ACC112 (cell line): Measurements from ENCODE around the gene ABCA4.

Source experiments
- H2AFZ ChIP-seq: fragments of 200-600 bp; sonication (generic); one replicate; pipeline ENCODE4 v1.6.0; 2017; ENCODE audit warnings: antibody characterized with exemption, low read length; ENCODE audit not compliant: unreplicated experiment
- H3K27ac ChIP-seq: fragments of 200-600 bp; sonication (generic); 2 replicates; pipeline ENCODE4 v1.5.1; 2014; ENCODE audit warnings: low read depth, mild to moderate bottlenecking, antibody characterized with exemption, low read length, moderate library complexity
- H3K27me3 ChIP-seq: fragments of 200-600 bp; sonication (generic); 2 replicates; pipeline ENCODE4 v1.6.1; 2014; ENCODE audit warnings: mild to moderate bottlenecking, antibody characterized with exemption, low read length, moderate library complexity, mixed read lengths; ENCODE audit not compliant: insufficient read depth
- H3K36me3 ChIP-seq: fragments of 200-600 bp; sonication (generic); 2 replicates; pipeline ENCODE4 v1.6.1; 2016; ENCODE audit warnings: mild to moderate bottlenecking, antibody characterized with exemption, low read length, moderate library complexity, mixed read lengths; ENCODE audit not compliant: insufficient read depth
- H3K4me1 ChIP-seq: fragments of 200-600 bp; sonication (generic); one replicate; pipeline ENCODE4 v1.6.1; 2016; ENCODE audit warnings: low read length, mixed read lengths; ENCODE audit not compliant: insufficient read depth, unreplicated experiment, control insufficient read depth
- H3K4me3 ChIP-seq: fragments of 200-600 bp; sonication (generic); 2 replicates; pipeline ENCODE4 v1.5.1; 2014; ENCODE audit warnings: mild to moderate bottlenecking, low read depth, low read length
- H3K79me2 ChIP-seq: fragments of 200-600 bp; sonication (generic); one replicate; pipeline ENCODE4 v1.6.0; 2016; ENCODE audit warnings: low read length; ENCODE audit not compliant: control insufficient read depth, unreplicated experiment, insufficient read depth

The ABCA4 gene

DNA sequence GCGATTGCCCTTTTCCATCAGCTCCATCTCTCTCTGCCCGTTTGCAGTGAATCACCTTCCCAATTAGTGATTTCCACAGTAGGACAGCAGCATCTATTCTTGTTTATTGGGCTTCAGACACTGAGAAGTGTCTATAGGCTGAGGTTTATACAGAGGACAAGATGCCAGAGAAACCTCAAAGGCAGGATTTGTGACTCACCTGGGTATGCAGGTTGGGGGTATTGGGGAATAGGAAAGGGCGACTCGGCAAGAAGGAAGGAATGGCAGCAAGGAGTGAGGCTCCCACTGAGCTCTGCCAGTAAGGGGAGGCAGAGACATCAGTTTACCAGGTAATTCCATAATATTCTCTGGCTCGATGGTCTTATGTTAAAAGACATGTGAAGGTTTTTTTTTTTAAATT lies 25.3 kb upstream of the ABCA4 start:
- Histone ChIP-seq H3K27ac (no peak overlapping the region), H2AFZ (no peak overlapping the region), H3K79me2 (no peaks in the 10 kb centered on the region), H3K4me1 (peaks cover 12% of the 10 kb centered on the region), H3K36me3 (no peaks in the 10 kb centered on the region), H3K27me3 (no peaks in the 10 kb centered on the region), H3K4me3 (no peak overlapping the region)

DNA sequence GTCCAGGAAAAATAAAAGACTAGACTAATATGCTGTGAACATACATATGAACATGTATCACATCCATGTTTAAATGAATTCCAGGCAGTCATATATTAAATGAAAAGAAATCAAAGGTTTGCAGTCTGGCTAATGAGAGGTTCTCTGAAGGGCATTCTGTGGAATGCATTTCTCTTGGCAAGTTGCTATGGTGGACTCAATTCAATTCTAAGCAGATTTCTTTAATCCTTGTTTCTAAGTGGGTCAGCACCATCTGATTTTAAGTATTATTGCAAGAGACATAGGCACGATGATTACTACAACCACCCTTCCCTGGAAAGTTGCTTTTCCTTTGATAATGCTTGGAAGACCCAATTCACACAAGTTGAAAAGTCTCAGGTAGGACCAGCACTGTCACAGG lies 23.9 kb upstream of the ABCA4 start:
- no peak overlapping the region for H3K4me3 ChIP-seq
- H3K4me1 ChIP-seq: peaks cover 12% of the 10 kb centered on the region
- H3K36me3 ChIP-seq: no peaks in the 10 kb centered on the region
- no peaks in the 10 kb centered on the region for H3K79me2 ChIP-seq
- no peaks in the 10 kb centered on the region for H3K27me3 ChIP-seq
- no peak overlapping the region for H2AFZ ChIP-seq
- no peak overlapping the region for H3K27ac ChIP-seq

DNA sequence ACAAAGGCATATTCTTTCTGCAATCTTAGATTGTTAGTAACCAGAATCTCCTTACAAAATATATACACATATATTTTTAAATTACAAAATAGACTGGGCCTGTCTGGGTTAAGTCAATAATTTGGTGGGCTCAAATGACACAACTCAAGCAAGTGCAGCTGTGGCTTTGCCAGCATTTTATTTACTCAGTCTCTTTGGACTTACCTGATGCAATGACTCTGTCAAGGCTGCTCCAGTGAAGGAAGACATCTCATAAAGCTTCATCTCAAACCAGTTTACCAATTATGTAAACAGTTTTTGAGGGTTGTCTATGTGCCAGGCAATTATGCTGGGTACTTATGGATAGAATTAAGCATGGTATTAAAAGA lies 22.8 kb upstream of the ABCA4 start:
- no peaks in the 10 kb centered on the region for H3K79me2 ChIP-seq
- H3K27ac ChIP-seq: no peak overlapping the region
- no peak overlapping the region for H3K4me3 ChIP-seq
- H3K4me1 ChIP-seq: peaks cover 12% of the 10 kb centered on the region
- no peak overlapping the region for H2AFZ ChIP-seq
- no peaks in the 10 kb centered on the region for H3K36me3 ChIP-seq
- H3K27me3 ChIP-seq: no peaks in the 10 kb centered on the region

DNA sequence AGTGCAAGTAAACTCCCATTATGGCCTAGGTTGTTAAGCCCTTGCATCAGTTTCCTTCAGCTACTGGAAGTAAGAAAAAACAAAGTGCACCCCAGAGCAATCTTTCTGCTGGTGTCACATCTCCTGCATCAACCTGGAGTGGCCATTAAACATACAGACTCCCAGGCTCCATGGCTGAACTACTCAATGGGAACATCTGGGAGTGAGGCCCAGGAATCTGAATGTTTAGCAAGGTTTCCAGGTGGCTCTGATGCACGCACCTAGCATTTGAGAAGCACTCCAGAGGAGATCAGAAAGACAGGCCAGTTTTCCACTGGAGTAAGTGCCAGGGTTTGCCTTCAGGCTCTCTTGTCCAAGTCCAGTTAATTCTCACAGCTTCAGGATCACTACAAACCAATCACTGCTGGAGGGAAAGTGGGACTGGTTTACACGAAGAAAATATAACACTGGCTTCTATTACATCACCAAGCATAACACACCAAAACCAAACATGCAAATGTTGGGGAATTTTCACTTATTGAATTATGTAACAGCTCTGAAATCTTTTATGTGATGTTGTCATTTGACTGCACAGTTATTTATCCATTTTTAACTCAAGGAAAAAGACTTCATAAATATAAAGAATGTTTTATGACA lies 22.3 kb upstream of the ABCA4 start:
- Histone ChIP-seq H2AFZ (no peak overlapping the region), H3K27me3 (no peaks in the 10 kb centered on the region), H3K79me2 (no peaks in the 10 kb centered on the region), H3K27ac (no peak overlapping the region), H3K4me3 (no peak overlapping the region), H3K36me3 (no peaks in the 10 kb centered on the region), H3K4me1 (peaks cover 12% of the 10 kb centered on the region)

DNA sequence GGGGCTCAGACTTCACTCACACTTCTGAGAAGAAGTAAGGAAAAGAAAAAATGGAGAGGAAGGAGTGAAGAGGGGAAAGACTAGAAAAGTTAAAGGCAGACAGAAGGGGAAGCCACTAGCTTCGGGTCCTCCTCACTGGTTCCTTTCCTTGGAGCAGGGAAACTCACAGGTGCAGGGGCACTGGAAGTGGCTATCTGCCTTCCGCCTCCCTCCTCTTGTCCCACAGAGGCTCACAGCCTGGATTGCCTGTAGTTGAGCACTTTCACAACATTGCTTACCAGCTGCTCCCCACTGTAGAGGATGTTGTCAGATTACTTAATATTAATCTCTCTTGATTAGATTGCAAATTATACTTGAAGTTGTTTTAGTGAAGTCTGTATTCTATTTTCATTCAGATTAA lies 21.6 kb upstream of the ABCA4 start:
- Histone ChIP-seq H3K36me3 (no peaks in the 10 kb centered on the region), H3K4me3 (peak overlapping the region; percentile 53), H2AFZ (peak overlapping the region; percentile 66), H3K27ac (peak overlapping the region; percentile 21; the same call in 1 of the 2 replicates), H3K27me3 (no peaks in the 10 kb centered on the region), H3K79me2 (no peaks in the 10 kb centered on the region), H3K4me1 (peaks cover 12% of the 10 kb centered on the region)

DNA sequence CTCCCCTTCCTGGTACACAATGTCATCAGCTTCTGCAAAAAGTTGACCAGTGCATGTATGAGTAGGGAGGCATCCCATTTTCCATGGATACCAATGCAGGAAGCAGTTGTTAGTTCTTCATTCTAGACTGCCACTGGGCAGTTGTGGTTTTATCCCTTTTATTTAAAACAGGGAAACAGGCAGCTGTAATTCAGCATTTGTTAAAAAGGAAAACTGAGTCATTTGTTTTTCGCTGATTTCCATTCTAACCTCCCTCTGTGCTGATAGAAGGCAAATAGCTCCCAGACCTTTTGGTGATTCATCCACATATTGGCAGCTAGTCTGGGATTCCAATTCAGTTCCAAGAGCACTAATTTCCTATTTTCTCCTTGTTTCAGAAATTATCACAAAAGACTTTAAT lies 21.1 kb upstream of the ABCA4 start:
- Histone ChIP-seq H2AFZ (peak overlapping the region; percentile 66), H3K27me3 (no peaks in the 10 kb centered on the region), H3K27ac (peak overlapping the region; percentile 21), H3K79me2 (no peaks in the 10 kb centered on the region), H3K36me3 (no peaks in the 10 kb centered on the region), H3K4me3 (peak overlapping the region; percentile 53), H3K4me1 (peaks cover 12% of the 10 kb centered on the region)

DNA sequence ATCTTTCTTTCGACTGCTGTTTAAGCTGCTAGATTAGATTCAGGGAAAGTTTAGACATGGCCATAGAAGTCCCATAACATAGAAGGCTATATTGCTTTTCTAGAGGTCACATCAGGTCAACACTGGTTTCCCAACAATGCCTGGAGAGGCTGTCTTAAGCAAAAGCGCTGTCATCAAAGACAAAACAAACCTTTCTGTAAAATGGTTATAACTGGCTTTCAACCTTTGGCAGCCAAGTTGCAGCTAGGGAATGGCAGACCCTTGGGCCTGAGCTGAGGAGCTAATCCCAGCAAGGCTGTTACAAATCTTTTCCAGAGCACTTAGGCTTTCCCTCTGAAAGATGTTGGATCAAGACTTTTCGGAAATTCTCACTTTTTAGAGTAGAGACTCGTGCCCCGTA lies 11.2 kb upstream of the ABCA4 start:
- H3K27ac ChIP-seq: no peak overlapping the region
- H2AFZ ChIP-seq: no peak overlapping the region
- no peaks in the 10 kb centered on the region for H3K79me2 ChIP-seq
- H3K36me3 ChIP-seq: no peaks in the 10 kb centered on the region
- no peaks in the 10 kb centered on the region for H3K4me1 ChIP-seq
- no peak overlapping the region for H3K4me3 ChIP-seq
- no peaks in the 10 kb centered on the region for H3K27me3 ChIP-seq

DNA sequence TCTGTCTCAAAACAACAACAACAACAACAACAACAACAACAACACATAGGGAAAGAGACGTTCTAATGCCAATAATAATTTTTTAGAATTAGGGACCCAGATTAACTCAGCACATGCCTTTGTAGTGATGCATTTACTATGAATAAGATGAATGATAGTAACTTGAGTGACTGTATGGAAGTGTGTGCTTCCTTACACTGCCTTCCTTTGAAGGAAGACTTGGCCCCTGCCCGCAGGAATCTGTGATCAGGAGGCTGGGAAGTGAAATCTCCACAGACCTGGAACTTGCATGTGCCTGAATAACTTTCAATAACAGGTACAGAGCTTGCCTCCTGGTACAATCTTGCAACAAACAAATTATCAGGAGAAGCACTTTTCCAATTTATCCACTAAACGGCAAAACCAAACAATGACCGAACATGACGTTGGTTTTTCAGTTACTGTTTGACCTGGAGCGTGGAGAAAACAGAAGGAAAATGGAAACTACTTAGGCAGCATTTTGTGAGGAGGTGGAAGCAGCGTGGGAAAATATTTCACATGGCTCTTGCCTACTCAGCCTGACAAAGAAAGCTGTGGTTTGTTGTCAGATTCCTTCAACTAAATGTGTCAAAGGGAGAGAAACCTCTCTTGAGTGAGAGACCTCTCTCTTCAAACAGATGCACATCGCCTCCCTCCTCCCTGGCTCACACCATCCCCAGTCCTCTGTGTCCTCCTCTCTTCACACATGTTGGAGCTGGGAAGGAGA lies 10.1 kb upstream of the ABCA4 start:
- H3K4me3 ChIP-seq: no peak overlapping the region
- H3K27ac ChIP-seq: no peak overlapping the region
- no peaks in the 10 kb centered on the region for H3K36me3 ChIP-seq
- peaks cover 7% of the 10 kb centered on the region for H3K4me1 ChIP-seq
- H2AFZ ChIP-seq: no peak overlapping the region
- no peaks in the 10 kb centered on the region for H3K27me3 ChIP-seq
- H3K79me2 ChIP-seq: no peaks in the 10 kb centered on the region

DNA sequence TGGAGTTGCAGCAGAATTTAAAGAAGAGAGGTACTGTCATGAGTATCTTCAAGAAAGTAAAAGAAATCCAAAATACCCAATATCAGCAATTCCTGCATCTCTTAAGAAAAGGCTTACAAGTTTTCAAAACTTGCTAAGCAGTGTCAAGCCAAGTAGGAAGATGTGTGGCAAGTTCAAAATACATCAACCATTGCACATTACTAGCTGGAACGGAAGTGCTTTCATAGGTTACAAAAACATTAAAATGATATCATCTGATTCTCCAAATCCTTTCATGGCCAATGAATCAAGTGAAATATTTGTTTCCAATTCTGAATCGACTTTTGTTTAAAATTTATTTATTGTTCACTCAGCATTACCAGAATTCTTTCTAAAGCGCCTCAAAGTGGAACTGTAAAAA lies 5.7 kb upstream of the ABCA4 start:
- Histone ChIP-seq H3K36me3 (no peaks in the 10 kb centered on the region), H3K79me2 (no peaks in the 10 kb centered on the region), H3K4me1 (peaks cover 10% of the 10 kb centered on the region), H2AFZ (no peak overlapping the region), H3K4me3 (no peak overlapping the region), H3K27me3 (no peaks in the 10 kb centered on the region), H3K27ac (no peak overlapping the region)

DNA sequence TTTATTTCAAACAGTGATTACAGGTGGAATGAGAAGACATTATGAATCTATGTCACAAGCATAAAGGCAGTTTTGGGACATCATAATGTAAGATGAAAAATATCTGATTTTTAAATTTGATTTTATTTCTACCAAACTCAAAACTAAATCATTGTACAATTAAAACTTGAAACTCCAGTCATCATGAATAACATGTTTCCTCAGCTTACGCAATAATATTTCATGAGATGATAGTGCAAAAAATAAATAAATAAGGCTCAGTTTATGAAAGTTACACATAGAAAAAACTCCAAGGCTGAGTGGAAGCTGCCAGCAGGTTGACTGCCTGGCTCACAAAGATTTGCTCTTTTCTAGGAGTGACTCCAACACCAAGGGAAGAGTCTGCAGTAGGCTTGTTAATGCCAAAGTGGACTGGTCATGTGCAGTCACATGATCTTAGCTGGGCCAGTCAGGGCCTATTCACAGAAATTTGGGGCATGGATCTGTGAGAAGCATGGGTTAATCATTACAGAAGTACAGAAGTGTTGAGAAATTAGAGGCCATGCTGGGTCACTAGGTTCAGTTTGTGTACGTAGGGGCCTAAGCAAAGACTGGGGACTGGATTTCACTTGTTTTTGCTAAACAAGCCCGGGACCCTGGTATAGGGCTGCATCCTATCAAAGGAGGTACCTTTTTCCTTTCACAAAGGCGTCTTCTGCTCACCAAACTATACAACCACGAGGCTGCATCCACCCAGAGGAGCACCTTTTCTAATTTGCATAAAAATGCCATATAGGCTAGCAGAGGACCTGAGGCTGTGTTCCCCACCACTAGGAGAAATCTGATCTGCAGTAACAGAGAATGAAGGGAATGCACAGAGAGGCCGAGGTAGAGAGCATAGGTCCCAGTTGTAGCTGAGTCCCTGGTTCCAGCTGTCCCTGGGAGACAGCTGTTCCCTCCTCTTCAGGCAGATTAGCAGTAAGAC lies 4.9 kb upstream of the ABCA4 start:
- H3K4me1 ChIP-seq: peaks cover 10% of the 10 kb centered on the region
- H3K4me3 ChIP-seq: no peak overlapping the region
- no peaks in the 10 kb centered on the region for H3K27me3 ChIP-seq
- H3K36me3 ChIP-seq: no peaks in the 10 kb centered on the region
- H2AFZ ChIP-seq: no peak overlapping the region
- no peak overlapping the region for H3K27ac ChIP-seq
- H3K79me2 ChIP-seq: no peaks in the 10 kb centered on the region
